SHP77 treated with DMSO at 0.1 percent for 48 hours (cell line): ENCODE results near the gene RTN4.
A peak's percentile ranks its signal among the peaks of the same experiment; 100 is the strongest.

ENCODE experiments used
- DNase-seq: peaks from one replicate; lab custom pipeline; 2025; lab: John Stamatoyannopoulos, UW

The RTN4 gene

GRCh38 chr2:55033921-55034320 is 16.3 kb downstream of the RTN4 start:
- no peak for DNase-seq

GRCh38 chr2:55033076-55033742 is 17.0 kb downstream of the RTN4 start:
- no peak for DNase-seq

GRCh38 chr2:55031505-55031904 is 18.7 kb downstream of the RTN4 start:
- DNase-seq, result no peak

GRCh38 chr2:55030766-55031165 is 19.5 kb downstream of the RTN4 start:
- DNase-seq, result no peak

- no peak for DNase-seq
These were observed 21.2 kb downstream of the RTN4 start for GRCh38 chr2:55029098-55029497.

- DNase-seq, result no peak
These were observed 23.0 kb downstream of the RTN4 start for GRCh38 chr2:55027226-55027625.

- no peak for DNase-seq
These were observed 24.0 kb downstream of the RTN4 start for GRCh38 chr2:55026202-55026601.

- DNase-seq, result no peak
These were observed 24.6 kb downstream of the RTN4 start for GRCh38 chr2:55025627-55026026.

- no peak for DNase-seq
These were observed 25.2 kb downstream of the RTN4 start for GRCh38 chr2:55025082-55025481.

GRCh38 chr2:55022476-55022875 is 27.8 kb downstream of the RTN4 start:
- DNase-seq, result no peak

GRCh38 chr2:55019526-55020258 is 30.6 kb downstream of the RTN4 start:
- no peak for DNase-seq

- DNase-seq, result no peak
These were observed 31.6 kb downstream of the RTN4 start for GRCh38 chr2:55018619-55019018.

- no peak for DNase-seq
These were observed 32.4 kb downstream of the RTN4 start for GRCh38 chr2:55017880-55018279.

GRCh38 chr2:55017428-55017827 is 32.8 kb downstream of the RTN4 start:
- DNase-seq, result no peak

GRCh38 chr2:55014962-55015939 is 35.0 kb downstream of the RTN4 start:
- DNase-seq, result peak; percentile 80

GRCh38 chr2:55013936-55014335 is 36.3 kb downstream of the RTN4 start:
- no peak for DNase-seq

GRCh38 chr2:55012672-55013484 is 37.4 kb downstream of the RTN4 start:
- no peak for DNase-seq

- DNase-seq, result no peak
These were observed 38.2 kb downstream of the RTN4 start for GRCh38 chr2:55011831-55012671.

GRCh38 chr2:55010915-55011314 is 39.3 kb downstream of the RTN4 start:
- DNase-seq, result no peak

- DNase-seq, result no peak
These were observed 40.1 kb downstream of the RTN4 start for GRCh38 chr2:55010149-55010591.
